Right ventricle myocardium superior (tissue), 1 donor: ENCODE measurements around the gene EIF3L. TPM values are rescaled to one million over a fixed set of nuclear protein-coding genes. Genes with fewer than 3 reads are reported as not detected.
A peak's percentile ranks its signal among the peaks of the same experiment; 100 is the strongest.

Source experiments
- ATAC-seq: fragments of 200-7000 bp; cut with Tn5 transposase; one replicate; pipeline ENCODE4 v1.9.1; 2020; ENCODE audit warnings: mild to moderate bottlenecking; ENCODE audit not compliant: poor library complexity
- DNase-seq: peaks from one replicate; pipeline ENCODE4 v3.0.0-alpha.2; 2020
- intact Hi-C: fragments of 100-400 bp; cut with DNase I; formaldehyde crosslinking; loops from one replicate; pipeline ENCODE4 v1.11.2; 2022
- microRNA-seq: library from miRNA; unstranded; fragments of <30 nt; microRNA quantifications from one replicate; pipeline ENCODE4 v1.2.0, GENCODE V29; 2020
- total RNA-seq: library from RNA; stranded (reverse); fragmentation: NEBNext Ultra II Directional; extraction: Animal tissue kit (Norgen Biotek cat#: 25700); gene quantifications from one replicate; pipeline ENCODE4 v1.2.1, GENCODE V29; 2021
- donor health status: DM: no; HTN: yes; CAD: no; lungs with severe emphysema.

The EIF3L gene
- total RNA-seq, 1 donor from 2014 or later, result 326 TPM

DNA sequence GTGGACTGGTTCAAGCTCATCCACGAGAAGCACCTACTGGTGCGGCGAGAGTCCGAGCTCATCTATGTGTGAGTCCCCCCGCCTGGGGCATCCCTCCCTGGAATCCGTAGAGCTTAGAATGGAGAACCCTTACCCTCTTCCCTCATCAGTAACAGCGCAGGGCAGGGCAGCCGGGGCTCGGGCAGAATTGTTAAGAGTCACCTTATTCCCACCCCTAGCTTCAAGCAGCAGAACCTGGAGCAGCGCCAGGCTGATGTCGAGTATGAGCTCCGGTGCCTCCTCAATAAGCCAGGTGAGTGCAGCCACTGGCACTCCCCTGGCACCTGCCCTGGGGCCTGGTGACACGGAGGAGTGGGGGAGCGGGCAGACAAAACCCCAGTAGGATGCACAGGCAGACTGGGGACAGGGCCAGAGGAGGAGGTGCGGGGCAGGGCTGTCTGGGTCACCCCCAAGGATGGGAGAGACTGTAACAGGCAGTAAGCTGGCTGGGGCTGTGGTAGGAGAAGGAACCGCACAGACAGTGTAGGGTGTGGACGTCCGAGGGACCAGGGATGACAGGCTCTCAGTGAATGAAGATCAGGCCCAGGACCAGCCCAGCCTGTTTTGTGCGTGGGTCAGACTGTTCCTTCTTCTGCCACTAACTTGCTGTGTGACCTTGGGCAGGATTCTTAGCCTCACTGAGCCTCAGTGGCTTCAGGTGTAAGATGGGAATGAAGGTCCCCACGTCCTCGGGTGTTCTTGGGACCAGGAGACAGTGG, 83.8 kb downstream of the EIF3L start:
- DNase-seq (no peak), ATAC-seq (peak; percentile 4)
- intact Hi-C loops, result loop anchor here (10.0 kb wide), 1 partner anchor 48 kb away; no protein-coding TSS in a partner anchor

GRCh38 chr22:37933711-37934376, 84.6 kb downstream of the EIF3L start:
- DNase-seq, result peak; percentile 93
- intact Hi-C loops, result loop anchor here (10.0 kb wide), 1 partner anchor 49 kb away; no protein-coding TSS in a partner anchor
- ATAC-seq, result peak; percentile 96

Small RNA genes within 50 kb of the gene (microRNA-seq; reads per million reads assigned to microRNA genes)
- not detected for gene MIR659

Other genes with a start within 250 kb of the EIF3L start
- 22.3 TPM for gene GGA1, start 240.6 kb upstream of the EIF3L start, total RNA-seq
- 1.9 TPM for gene SH3BP1, start 209.8 kb upstream of the EIF3L start, total RNA-seq
- 17.6 TPM for gene PDXP, start 190.7 kb upstream of the EIF3L start, total RNA-seq
- gene LGALS1, start 173.8 kb upstream of the EIF3L start, total RNA-seq, result 1,068 TPM
- gene NOL12, start 163.1 kb upstream of the EIF3L start, total RNA-seq, result 14.3 TPM
- 78.6 TPM for gene TRIOBP, start 152.4 kb upstream of the EIF3L start, total RNA-seq
- 31.0 TPM for gene GCAT, start 41.5 kb upstream of the EIF3L start, total RNA-seq
- not detected for gene GALR3, start 26.0 kb upstream of the EIF3L start, total RNA-seq
- 17.1 TPM for gene ANKRD54, start 5.1 kb upstream of the EIF3L start, total RNA-seq
- 13.5 TPM for gene MICALL1, start 56.9 kb downstream of the EIF3L start, total RNA-seq
- 0.30 TPM for gene C22orf23, start 104.2 kb downstream of the EIF3L start, total RNA-seq
- gene POLR2F, start 104.3 kb downstream of the EIF3L start, total RNA-seq, result 85.7 TPM
- 1.2 TPM for gene SOX10, start 135.1 kb downstream of the EIF3L start, total RNA-seq
- gene PICK1, start 208.0 kb downstream of the EIF3L start, total RNA-seq, result 20.4 TPM
- gene SLC16A8, start 234.8 kb downstream of the EIF3L start, total RNA-seq, result not detected